ENCODE measurements around the gene LILRB3.
"Not testable (repeated sequence)": the region's sequence is repeated elsewhere in the genome, so short reads cannot be mapped to it uniquely, and the experiment has no call there.

The LILRB3 gene

DNA sequence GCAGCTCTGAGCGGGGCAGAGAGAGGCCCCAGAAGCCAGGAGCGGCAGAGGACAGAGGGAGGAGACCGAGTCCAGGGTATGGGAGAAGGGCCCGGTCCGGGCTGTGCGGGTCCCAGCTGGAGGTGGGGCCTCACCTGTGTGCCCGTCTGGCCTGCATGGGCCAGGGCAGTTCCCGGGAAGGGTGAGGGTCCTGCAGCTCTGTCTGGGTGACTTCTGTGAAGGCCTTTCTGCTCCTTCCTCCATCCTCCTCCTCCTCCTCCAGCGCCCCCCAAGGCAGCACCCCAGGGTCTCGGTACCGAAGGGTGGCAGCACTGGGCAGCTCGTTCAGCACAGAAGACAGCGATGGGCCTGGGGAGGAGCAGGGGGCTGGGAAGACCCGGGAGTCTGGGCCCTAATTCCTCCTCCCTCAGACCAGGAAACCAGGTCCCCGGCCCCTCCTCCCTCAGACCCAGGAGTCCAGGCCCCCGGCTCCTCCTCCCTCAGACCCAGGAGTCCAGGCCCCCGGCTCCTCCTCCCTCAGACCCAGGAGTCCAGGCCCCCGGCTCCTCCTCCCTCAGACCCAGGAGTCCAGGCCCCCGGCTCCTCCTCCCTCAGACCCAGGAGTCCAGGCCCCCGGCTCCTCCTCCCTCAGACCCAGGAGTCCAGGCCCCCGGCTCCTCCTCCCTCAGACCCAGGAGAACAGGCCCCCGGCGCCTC lies 50.9 kb downstream of the LILRB3 start:
- not testable (repeated sequence) for FAIRE-seq; DNase-seq (ENCODE audit: insufficient read length, low spot score)

DNA sequence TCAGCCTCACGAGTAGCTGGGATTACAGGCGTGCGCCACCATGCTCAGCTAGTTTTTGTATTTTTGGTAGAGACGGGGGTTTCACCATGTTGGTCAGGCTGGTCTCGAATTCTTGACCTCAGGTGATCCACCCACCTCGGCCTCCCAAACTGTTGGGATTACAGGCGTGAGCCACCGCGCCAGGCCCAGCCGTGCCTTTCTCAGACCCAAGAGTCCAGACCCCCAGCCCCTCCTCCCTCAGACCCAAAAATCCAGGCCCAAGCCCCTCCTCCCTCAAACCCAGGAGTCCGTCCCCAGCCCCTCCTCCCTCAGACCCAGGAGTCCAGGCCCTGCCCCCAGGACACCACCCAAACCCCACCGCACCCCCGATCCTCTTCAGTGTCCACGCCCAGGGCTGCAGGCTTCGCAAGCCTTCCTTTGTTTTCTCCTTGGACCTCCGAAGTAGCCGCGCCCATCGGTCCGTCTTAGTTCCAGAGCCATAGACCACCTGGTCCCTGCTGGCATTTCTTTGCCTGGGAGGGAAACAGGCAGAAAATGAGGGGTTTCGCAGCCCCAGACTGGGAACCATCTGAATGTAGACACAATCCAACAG lies 53.6 kb downstream of the LILRB3 start:
- no peak for FAIRE-seq

DNA sequence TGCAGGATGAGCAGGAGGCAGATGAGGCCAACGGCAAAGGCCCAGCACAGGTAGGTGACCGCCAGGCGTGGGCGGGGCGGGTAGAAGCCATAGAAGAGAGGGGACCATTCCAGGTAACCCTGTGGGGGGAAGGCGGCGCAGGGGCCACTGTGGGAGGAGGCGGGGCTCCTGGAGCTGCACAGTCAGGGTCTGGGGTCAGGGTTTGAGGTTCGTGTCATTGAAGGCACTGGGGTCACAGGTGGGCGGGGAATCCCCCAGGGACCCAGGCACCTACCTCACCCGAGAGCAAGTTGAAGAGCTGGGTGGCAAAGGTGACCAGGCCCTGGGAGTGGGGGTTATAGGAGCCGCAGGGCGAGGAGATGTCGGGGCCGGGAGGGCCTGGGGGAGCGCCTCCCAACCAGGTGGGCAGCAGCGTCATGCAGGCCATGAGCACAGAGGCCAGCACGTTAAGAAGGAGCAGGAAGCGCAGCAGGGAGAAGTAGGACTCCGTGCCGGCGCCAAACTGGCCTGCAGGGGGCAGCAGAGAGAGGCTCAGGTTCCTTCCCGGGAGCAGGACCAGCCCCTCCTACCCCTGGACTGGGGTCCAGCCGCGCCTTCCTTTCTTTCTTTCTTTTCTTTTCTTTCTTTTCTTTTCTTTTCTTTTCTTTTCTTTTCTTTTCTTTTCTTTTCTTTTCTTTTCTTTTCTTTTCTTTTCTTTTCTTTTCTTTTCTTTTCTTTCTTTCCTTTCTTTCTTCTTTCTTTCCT lies 54.5 kb downstream of the LILRB3 start:
- FAIRE-seq (peak; percentile 9), DNase-seq (ENCODE audit: insufficient read length, low spot score) (peak; percentile 91)

More for the DNA sequence above, 53.6 kb downstream of the LILRB3 start:
- DNase-seq (ENCODE audit: insufficient read length, low spot score): no peak
